ENCODE data around the gene ARSB. TPM values are rescaled to one million over a fixed set of nuclear protein-coding genes. Genes with fewer than 3 reads are reported as not detected.
"Not testable (repeated sequence)": the region's sequence is repeated elsewhere in the genome, so short reads cannot be mapped to it uniquely, and the experiment has no call there.

ARSB gene
- polyA plus RNA-seq, 4 donors = 17.6 to 20.6 (median 19.0) TPM

DNA sequence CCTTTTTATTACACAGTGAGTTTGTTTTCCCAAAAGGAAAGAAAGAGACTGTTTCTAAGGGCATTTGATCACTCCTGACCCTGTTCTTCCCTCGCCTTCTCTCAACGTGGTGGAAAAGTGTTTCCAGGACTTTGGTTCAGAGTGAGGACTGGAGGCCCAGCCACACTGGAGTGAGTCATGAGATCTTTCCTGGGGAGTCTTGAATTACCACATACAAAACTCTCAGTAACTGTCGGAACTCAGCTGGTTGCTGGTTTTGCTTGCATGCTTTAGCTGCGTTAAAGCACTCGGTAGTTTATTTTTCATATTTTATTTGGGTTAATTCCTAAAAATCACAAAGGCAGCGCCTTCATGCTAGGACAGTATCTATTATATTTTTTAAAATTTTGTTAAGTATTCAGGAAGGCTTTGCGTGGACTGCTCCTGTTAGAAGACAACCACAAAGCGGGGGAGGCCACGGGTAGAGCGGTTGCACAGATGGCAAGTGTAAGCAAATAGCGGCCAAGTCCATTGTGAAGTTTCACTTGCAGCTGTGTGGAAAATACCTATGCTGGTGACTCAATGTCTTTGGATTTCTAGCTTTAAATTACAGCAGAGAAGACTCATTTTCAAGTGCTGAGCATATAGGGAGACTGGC, 77.7 kb downstream of the ARSB start:
- DNase-seq (ENCODE audit: low read depth in 4 of 4, low spot score in 2 of 4) = no peak

DNA sequence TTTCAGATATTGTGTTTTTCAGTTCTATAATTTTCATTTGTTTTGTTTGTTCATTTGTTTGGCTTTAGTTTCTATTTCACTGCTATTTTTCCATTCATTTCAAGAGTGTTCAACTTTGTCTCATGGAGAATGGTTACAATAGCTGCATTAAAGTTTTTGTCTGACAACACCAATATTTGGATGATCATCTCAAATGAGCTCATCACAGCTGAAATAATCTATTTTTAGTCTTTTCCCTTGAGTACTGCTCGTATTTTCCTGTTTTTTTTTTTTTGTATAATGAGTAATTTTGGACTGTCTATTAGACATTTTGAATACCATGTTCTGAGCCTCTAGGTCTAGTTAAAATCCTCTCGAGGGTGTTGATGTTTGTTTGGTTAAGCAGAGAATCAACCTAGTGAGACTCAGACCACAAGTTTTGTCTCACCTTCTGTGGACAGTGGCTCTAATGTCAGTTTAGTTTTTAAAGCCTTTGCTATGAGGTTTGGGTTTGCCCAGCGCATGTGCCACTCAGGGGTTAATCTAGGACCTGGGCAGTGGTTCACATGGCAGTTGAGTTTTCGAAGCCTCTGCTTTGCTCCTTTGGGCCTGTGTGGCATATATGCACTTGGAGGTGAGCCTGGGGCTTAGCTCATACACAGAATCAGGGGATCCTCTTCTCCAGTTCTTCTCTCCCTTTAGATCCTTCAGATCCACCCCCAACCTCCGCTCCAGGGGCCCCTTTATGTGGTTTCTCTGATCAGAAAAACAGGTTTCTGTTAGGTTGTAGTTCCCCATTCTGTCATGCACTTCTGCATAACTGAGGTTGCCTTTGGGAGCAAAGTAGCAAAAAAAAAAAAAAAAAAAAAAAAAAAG, 79.8 kb downstream of the ARSB start:
- DNase-seq (ENCODE audit: low read depth in 4 of 4, low spot score in 2 of 4) = no peak

- DNase-seq (ENCODE audit: low read depth in 4 of 4, low spot score in 2 of 4) = no peak
Observed at GRCh38 chr5:78903861-78904260, 81.2 kb downstream of the ARSB start.

DNA sequence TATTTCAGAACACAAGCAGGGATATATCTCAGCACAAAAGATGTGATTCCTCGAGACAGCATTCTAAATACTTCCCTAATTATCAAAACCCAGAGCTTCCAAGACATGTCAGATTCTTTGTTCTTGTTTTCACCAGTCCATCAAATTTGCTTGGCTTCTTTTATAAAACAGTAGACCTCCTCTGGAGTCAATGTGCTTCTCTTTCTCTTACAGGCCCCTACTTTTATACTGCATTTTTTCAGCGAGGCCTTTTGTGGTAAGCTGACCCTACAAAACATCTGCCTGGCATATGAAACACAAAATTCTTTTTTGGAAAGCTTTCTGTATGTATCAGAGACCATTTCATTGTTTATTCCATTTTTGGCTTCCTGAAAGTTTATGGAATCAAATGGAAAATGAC, 81.8 kb downstream of the ARSB start:
- no peak for DNase-seq (ENCODE audit: low read depth in 4 of 4, low spot score in 2 of 4)

GRCh38 chr5:78899922-78900362, 85.2 kb downstream of the ARSB start:
- no peak for DNase-seq (ENCODE audit: low read depth in 4 of 4, low spot score in 2 of 4)

DNA sequence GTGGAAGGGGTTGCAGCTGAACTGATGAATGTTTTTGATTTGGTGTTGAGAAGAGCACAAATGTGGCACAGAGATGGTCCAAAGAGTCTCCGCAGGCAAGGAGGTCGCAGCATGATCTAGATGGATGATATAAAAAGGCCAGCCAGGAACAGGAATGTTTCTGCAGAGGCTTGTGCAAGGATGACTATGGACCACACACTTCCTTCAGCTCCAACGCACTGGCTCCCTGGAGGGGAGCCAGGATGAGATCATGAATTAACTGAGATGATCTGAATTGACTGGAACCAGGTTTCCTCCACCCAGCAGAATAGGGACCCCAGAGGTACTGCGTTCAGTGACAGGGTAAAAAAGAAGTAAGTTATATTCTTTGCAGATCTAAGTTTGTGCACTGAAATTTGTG, 89.0 kb downstream of the ARSB start:
- no peak for DNase-seq (ENCODE audit: low read depth in 4 of 4, low spot score in 2 of 4)

GRCh38 chr5:78895616-78896015, 89.5 kb downstream of the ARSB start:
- DNase-seq (ENCODE audit: low read depth in 4 of 4, low spot score in 2 of 4) = no peak

GRCh38 chr5:78893940-78894677, 91.0 kb downstream of the ARSB start:
- DNase-seq (ENCODE audit: low read depth in 4 of 4, low spot score in 2 of 4) = no peak

- no peak for DNase-seq (ENCODE audit: low read depth in 4 of 4, low spot score in 2 of 4)
Observed at GRCh38 chr5:78890667-78891379, 94.3 kb downstream of the ARSB start.

GRCh38 chr5:78889369-78890140, 95.6 kb downstream of the ARSB start:
- DNase-seq (ENCODE audit: low read depth in 4 of 4, low spot score in 2 of 4) = no peak

GRCh38 chr5:78888580-78889368, 96.3 kb downstream of the ARSB start:
- DNase-seq (ENCODE audit: low read depth in 4 of 4, low spot score in 2 of 4) = no peak

DNA sequence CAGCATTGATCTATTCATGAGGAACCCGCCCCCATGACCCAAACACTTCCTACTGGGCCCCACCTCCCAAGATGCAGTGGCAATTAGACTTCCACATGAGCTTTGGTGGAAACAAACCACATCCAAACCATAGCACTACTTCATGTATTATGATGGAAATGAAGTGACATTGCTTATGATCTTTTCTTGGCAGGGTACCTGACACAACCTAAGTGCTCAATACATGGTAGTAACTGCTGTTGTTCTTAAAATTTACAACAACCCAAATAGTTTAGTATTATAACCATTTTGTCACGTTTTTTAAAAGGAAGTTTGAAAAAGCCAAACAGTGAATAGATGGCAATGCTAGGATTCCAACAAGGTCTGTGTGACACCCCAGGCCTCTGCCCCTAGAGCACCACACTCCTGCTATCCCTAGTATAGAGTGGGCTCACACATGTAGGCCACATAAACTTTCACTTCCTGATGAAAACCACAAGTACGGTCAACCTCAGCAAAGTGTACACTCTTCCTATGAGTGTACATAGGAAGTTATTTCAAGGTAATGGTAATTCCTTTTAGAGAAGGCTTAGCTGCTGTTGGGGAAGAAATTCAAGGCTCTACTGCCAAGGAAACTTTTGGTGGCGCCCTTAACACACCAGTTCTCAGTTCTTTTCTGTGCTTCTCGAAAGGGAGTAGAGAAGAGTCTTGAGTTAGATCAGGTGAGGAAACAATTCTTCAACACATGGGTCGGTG, 97.6 kb downstream of the ARSB start:
- DNase-seq (ENCODE audit: low read depth in 4 of 4, low spot score in 2 of 4) = no peak

DNA sequence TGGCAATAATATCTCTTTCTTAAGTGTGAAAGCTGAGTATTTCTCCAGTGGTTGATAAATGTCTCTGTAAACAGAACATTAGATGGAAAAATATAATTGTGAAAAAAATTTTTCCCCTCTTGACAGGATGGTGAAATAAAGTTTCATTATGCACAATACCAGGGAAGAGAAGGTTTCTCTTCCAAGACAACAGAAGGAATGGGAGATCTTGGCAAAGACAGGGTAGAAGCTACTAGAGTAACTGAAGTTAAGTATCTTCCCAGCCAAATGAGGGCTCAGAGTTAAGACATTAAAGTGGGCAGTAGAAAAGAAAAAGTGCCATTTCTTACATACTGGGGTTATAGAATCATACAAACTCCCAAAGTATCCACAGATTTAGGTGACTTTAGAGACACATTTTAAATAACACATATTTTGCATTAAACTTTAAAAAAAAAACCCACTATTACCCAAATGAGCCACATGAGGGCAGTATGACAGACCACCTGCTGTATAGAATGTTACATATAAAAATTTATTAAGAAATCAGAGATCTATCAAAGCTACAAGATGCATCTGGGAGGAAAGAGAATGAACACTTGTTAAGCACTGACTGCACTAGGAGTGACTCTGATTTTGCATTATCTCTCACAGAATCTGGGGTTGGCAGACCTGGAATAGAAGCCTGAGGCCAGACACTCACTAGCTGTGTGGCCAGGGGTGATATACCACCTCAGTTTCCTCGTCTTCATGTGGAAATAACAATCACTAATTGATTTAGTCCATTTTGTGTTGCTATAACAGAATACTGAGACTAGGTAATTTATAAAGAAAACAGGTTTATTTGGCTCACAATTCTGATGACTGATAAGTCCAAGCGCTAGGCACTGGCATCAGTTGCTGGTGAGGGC, 98.5 kb downstream of the ARSB start:
- no peak for DNase-seq (ENCODE audit: low read depth in 4 of 4, low spot score in 2 of 4)

GRCh38 chr5:78881884-78882283, 103.2 kb downstream of the ARSB start:
- DNase-seq (ENCODE audit: low read depth in 4 of 4, low spot score in 2 of 4) = no peak

- no peak for DNase-seq (ENCODE audit: low read depth in 4 of 4, low spot score in 2 of 4)
Observed at GRCh38 chr5:78879516-78879915, 105.6 kb downstream of the ARSB start.

- DNase-seq (ENCODE audit: low read depth in 4 of 4, low spot score in 2 of 4) = not testable (repeated sequence)
Observed at GRCh38 chr5:78866076-78866475, 119.0 kb downstream of the ARSB start.

GRCh38 chr5:78858364-78858763, 126.7 kb downstream of the ARSB start:
- DNase-seq (ENCODE audit: low read depth in 4 of 4, low spot score in 2 of 4) = no peak

GRCh38 chr5:78855026-78855425, 130.1 kb downstream of the ARSB start:
- no peak for DNase-seq (ENCODE audit: low read depth in 4 of 4, low spot score in 2 of 4)

Measured in left renal cortex interstitium (tissue), 4 donors.